GM10266 (cell line): Measurements from ENCODE around the gene RNF10.

Source experiments
- DNase-seq: peaks from one replicate; pipeline ENCODE4 v3.0.0; 2012; ENCODE audit errors: extremely low spot score
- CTCF ChIP-seq: IDR thresholded peaks from 2 replicates; pipeline ENCODE4 v1.5.1; 2012; ENCODE audit warnings: mild to moderate bottlenecking, low read depth; ENCODE audit not compliant: control insufficient read depth, insufficient read depth; ENCODE audit errors: missing control alignments

Gene RNF10

GRCh38 chr12:120583478-120584030 lies 49.4 kb downstream of the RNF10 start:
- TF ChIP-seq CTCF: peak; percentile 91

GRCh38 chr12:120584343-120585149 lies 50.4 kb downstream of the RNF10 start:
- peak; percentile 60 for DNase-seq
- peak; percentile 45 for TF ChIP-seq CTCF

More at GRCh38 chr12:120583478-120584030, 49.4 kb downstream of the RNF10 start:
- DNase-seq: peak; percentile 88

GRCh38 chr12:120586206-120586605 lies 52.0 kb downstream of the RNF10 start:
- DNase-seq: no peak
- no peak for TF ChIP-seq CTCF

GRCh38 chr12:120586860-120587259 lies 52.7 kb downstream of the RNF10 start:
- DNase-seq: no peak
- TF ChIP-seq CTCF: no peak

- TF ChIP-seq CTCF: no peak
- no peak for DNase-seq
Observed at GRCh38 chr12:120588371-120588770, 54.2 kb downstream of the RNF10 start.

GRCh38 chr12:120588948-120589930 lies 55.1 kb downstream of the RNF10 start:
- DNase-seq: no peak
- no peak for TF ChIP-seq CTCF
